ENCODE data around the gene GATB. TPM values are rescaled to one million over a fixed set of nuclear protein-coding genes. Genes with fewer than 3 reads are reported as not detected.

The GATB gene
- total RNA-seq, 1 donor from 2014 or later = 15.7 TPM

GRCh38 chr4:151679231-151679630 is 81.6 kb downstream of the GATB start:
- H3K4me3 ChIP-seq (ENCODE audit: low read length in 3 of 3) = no peak overlapping the region
- H3K36me3 ChIP-seq (ENCODE audit: control insufficient read depth in 3 of 3, insufficient read depth in 3 of 3, low read length in 3 of 3) = peaks cover 0 to 15% (median 0%) of the 10 kb centered on the region in 3 donors
- no peaks in the 10 kb centered on the region for H3K27me3 ChIP-seq (ENCODE audit: control insufficient read depth in 3 of 3, insufficient read depth in 3 of 3, low read length in 3 of 3)
- H3K9me3 ChIP-seq (ENCODE audit: control insufficient read depth in 3 of 3, low read length in 3 of 3) = no peaks in the 10 kb centered on the region
- H3K27ac ChIP-seq (ENCODE audit: low read depth, low read length) = no peak overlapping the region
- no peak overlapping the region for H3K9ac ChIP-seq (ENCODE audit: low read depth in 1 of 3, low read length in 3 of 3)
- peaks cover 2 to 22% (median 5%) of the 10 kb centered on the region in 3 donors for H3K4me1 ChIP-seq (ENCODE audit: control insufficient read depth in 3 of 3, insufficient read depth in 3 of 3, low read length in 3 of 3)

DNA sequence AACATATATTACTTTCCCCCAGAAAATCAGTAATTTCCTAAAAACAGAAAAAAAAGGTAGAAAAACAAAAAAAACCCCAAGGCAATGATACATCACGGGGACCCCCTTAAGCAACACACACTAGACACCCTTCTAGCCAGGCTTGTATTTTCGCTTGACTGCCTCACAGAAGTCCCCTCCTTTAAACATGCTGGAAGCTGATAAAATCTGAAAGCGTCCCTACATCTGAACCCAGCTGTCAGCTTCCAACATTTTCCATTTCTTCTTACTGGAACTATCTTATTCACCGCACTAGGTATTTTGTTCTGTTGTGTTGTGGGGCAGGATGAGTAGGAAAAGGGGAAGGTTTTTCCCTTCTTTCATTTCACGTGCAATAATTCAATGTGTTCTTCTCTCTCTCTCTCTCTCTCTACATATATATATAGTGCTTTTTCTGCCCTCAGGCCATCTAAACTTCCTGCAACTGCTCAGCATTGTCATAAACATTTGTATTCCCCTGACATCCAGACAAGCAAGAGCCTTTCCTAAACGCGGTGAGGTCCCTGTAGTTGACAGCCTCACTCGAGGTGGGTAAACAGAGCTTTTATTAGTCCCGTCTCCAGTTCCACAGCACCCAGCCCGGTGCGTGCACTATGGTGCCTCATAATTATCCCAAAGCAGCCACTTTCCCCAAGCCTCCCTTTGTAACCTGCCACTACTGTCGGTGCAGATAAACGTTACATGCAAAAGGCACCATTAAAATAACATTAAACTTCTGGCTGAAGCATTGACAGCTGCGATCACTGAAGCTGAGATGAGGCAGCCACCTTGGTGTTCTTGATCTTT is 82.5 kb downstream of the GATB start:
- H3K9ac ChIP-seq (ENCODE audit: low read depth in 1 of 3, low read length in 3 of 3) = no peak overlapping the region
- H3K36me3 ChIP-seq (ENCODE audit: control insufficient read depth in 3 of 3, insufficient read depth in 3 of 3, low read length in 3 of 3) = peaks cover 0 to 14% (median 0%) of the 10 kb centered on the region in 3 donors
- no peaks in the 10 kb centered on the region for H3K9me3 ChIP-seq (ENCODE audit: control insufficient read depth in 3 of 3, low read length in 3 of 3)
- no peaks in the 10 kb centered on the region for H3K27me3 ChIP-seq (ENCODE audit: control insufficient read depth in 3 of 3, insufficient read depth in 3 of 3, low read length in 3 of 3)
- no peak overlapping the region for H3K4me3 ChIP-seq (ENCODE audit: low read length in 3 of 3)
- peaks cover 2 to 28% (median 5%) of the 10 kb centered on the region in 3 donors for H3K4me1 ChIP-seq (ENCODE audit: control insufficient read depth in 3 of 3, insufficient read depth in 3 of 3, low read length in 3 of 3)
- H3K27ac ChIP-seq (ENCODE audit: low read depth, low read length) = no peak overlapping the region

- no peak overlapping the region for H3K9ac ChIP-seq (ENCODE audit: low read depth in 1 of 3, low read length in 3 of 3)
- H3K4me3 ChIP-seq (ENCODE audit: low read length in 3 of 3) = no peak overlapping the region
Measured at GRCh38 chr4:151677193-151677592, 83.6 kb downstream of the GATB start.

DNA sequence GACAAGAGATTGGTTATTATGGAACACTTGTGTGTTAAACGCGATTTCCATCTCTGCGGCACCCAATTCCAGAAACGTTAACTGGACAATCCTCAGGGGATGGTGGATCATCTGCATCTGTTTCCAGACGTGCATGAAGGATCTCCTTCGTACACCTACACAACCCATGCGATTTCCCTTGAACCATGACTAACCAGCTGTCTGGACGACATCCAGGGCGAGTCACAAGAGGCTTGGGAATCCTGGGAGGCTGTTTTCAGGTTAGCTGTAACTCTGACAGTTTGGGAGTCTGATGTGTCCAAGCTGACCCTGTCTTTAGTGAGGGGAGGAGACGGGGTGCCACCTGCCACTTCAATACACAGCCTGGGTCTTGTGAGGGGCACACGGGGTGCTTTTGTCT is 84.5 kb downstream of the GATB start:
- Histone ChIP-seq H3K27ac (ENCODE audit: low read depth, low read length) (no peak overlapping the region), H3K9ac (ENCODE audit: low read depth in 1 of 3, low read length in 3 of 3) (no peak overlapping the region), H3K4me1 (ENCODE audit: control insufficient read depth in 3 of 3, insufficient read depth in 3 of 3, low read length in 3 of 3) (peaks cover 2 to 37% (median 11%) of the 10 kb centered on the region in 3 donors), H3K9me3 (ENCODE audit: control insufficient read depth in 3 of 3, low read length in 3 of 3) (no peaks in the 10 kb centered on the region), H3K36me3 (ENCODE audit: control insufficient read depth in 3 of 3, insufficient read depth in 3 of 3, low read length in 3 of 3) (peaks cover 0 to 3% (median 0%) of the 10 kb centered on the region in 3 donors), H3K4me3 (ENCODE audit: low read length in 3 of 3) (no peak overlapping the region), H3K27me3 (ENCODE audit: control insufficient read depth in 3 of 3, insufficient read depth in 3 of 3, low read length in 3 of 3) (no peaks in the 10 kb centered on the region)

More at GRCh38 chr4:151677193-151677592, 83.6 kb downstream of the GATB start:
- peaks cover 2 to 29% (median 5%) of the 10 kb centered on the region in 3 donors for H3K4me1 ChIP-seq (ENCODE audit: control insufficient read depth in 3 of 3, insufficient read depth in 3 of 3, low read length in 3 of 3)
- no peaks in the 10 kb centered on the region for H3K9me3 ChIP-seq (ENCODE audit: control insufficient read depth in 3 of 3, low read length in 3 of 3)
- H3K27ac ChIP-seq (ENCODE audit: low read depth, low read length) = no peak overlapping the region
- H3K27me3 ChIP-seq (ENCODE audit: control insufficient read depth in 3 of 3, insufficient read depth in 3 of 3, low read length in 3 of 3) = no peaks in the 10 kb centered on the region
- peaks cover 0 to 4% (median 0%) of the 10 kb centered on the region in 3 donors for H3K36me3 ChIP-seq (ENCODE audit: control insufficient read depth in 3 of 3, insufficient read depth in 3 of 3, low read length in 3 of 3)

GRCh38 chr4:151675411-151675971 is 85.3 kb downstream of the GATB start:
- Histone ChIP-seq H3K27ac (ENCODE audit: low read depth, low read length) (no peak overlapping the region), H3K27me3 (ENCODE audit: control insufficient read depth in 3 of 3, insufficient read depth in 3 of 3, low read length in 3 of 3) (no peaks in the 10 kb centered on the region), H3K9ac (ENCODE audit: low read depth in 1 of 3, low read length in 3 of 3) (peak overlapping the region in 1 of 3 donors; percentile 40), H3K4me3 (ENCODE audit: low read length in 3 of 3) (no peak overlapping the region), H3K9me3 (ENCODE audit: control insufficient read depth in 3 of 3, low read length in 3 of 3) (no peaks in the 10 kb centered on the region), H3K4me1 (ENCODE audit: control insufficient read depth in 3 of 3, insufficient read depth in 3 of 3, low read length in 3 of 3) (peaks cover 6 to 45% (median 18%) of the 10 kb centered on the region in 3 donors), H3K36me3 (ENCODE audit: control insufficient read depth in 3 of 3, insufficient read depth in 3 of 3, low read length in 3 of 3) (peaks cover 0 to 3% (median 0%) of the 10 kb centered on the region in 3 donors)

DNA sequence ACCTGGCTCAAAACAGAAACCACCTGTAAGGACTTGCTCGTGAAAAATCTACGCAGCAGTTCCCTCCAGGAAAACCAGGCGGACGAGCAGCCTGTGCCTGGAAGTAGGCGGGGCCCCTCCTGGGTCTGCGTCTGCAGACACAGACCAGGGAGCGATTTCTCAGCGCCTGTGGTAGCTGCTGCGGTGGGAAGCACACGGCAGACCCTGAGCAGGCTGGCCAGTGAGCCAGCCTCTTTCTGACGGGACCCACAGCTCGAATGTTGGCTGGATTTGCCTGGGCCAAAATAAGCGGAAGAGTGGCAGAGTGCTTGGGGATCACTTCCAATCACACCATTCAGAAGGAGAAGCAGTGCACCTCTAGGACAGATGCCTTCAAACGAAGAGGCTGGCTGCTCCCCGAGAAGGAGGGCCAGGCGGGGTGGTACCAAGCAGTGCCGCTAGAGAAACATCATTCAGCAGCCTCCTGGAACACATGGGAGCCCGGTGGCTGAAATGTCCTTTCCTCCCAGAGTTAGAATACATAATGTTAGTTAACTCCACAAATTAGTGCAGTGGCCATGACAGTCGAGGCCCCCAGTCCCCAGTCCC is 85.9 kb downstream of the GATB start:
- H3K27me3 ChIP-seq (ENCODE audit: control insufficient read depth in 3 of 3, insufficient read depth in 3 of 3, low read length in 3 of 3) = no peaks in the 10 kb centered on the region
- peak overlapping the region; percentile 35 to 52 (median 52) for H3K4me3 ChIP-seq (ENCODE audit: low read length in 3 of 3)
- H3K9ac ChIP-seq (ENCODE audit: low read depth in 1 of 3, low read length in 3 of 3) = peak overlapping the region; percentile 12 to 62 (median 17)
- H3K27ac ChIP-seq (ENCODE audit: low read depth, low read length) = peak overlapping the region; percentile 2
- peaks cover 6 to 49% (median 20%) of the 10 kb centered on the region in 3 donors for H3K4me1 ChIP-seq (ENCODE audit: control insufficient read depth in 3 of 3, insufficient read depth in 3 of 3, low read length in 3 of 3)
- peaks cover 0 to 3% (median 0%) of the 10 kb centered on the region in 3 donors for H3K36me3 ChIP-seq (ENCODE audit: control insufficient read depth in 3 of 3, insufficient read depth in 3 of 3, low read length in 3 of 3)
- no peaks in the 10 kb centered on the region for H3K9me3 ChIP-seq (ENCODE audit: control insufficient read depth in 3 of 3, low read length in 3 of 3)

DNA sequence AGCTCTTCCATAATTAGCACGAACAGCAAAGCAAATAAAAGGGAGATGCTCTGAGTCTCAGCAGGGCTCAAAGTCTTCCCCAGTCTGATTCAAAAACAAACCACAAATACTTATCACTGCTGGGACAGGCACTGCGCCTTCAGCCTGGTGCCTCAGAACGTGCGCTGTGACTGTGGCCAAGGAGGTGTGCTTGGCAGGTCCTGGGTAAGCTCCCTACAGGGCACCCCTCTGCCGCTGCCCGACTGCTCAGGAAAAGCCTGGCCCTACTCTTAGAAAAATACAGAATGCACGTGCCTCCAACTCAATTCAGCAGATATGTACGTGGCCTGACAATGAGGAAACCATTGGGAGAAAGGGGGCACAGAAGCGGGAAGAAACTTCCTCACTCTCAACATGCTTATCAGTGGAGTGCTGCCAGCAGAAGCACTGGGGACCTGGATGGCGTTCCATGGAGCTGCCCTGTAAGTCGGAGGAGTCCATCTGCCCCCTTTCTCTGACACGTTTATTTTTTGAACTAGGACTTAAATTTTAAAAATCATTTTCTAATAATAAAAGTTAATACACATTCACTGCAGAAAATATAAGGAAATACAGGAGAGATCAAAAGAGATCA is 86.8 kb downstream of the GATB start:
- Histone ChIP-seq H3K27me3 (ENCODE audit: control insufficient read depth in 3 of 3, insufficient read depth in 3 of 3, low read length in 3 of 3) (no peaks in the 10 kb centered on the region), H3K4me1 (ENCODE audit: control insufficient read depth in 3 of 3, insufficient read depth in 3 of 3, low read length in 3 of 3) (peaks cover 6 to 56% (median 25%) of the 10 kb centered on the region in 3 donors), H3K9me3 (ENCODE audit: control insufficient read depth in 3 of 3, low read length in 3 of 3) (no peaks in the 10 kb centered on the region), H3K4me3 (ENCODE audit: low read length in 3 of 3) (no peak overlapping the region), H3K36me3 (ENCODE audit: control insufficient read depth in 3 of 3, insufficient read depth in 3 of 3, low read length in 3 of 3) (peaks cover 0 to 2% (median 0%) of the 10 kb centered on the region in 3 donors), H3K27ac (ENCODE audit: low read depth, low read length) (no peak overlapping the region), H3K9ac (ENCODE audit: low read depth in 1 of 3, low read length in 3 of 3) (no peak overlapping the region)

- Histone ChIP-seq H3K4me1 (ENCODE audit: control insufficient read depth in 3 of 3, insufficient read depth in 3 of 3, low read length in 3 of 3) (peaks cover 12 to 65% (median 34%) of the 10 kb centered on the region in 3 donors), H3K36me3 (ENCODE audit: control insufficient read depth in 3 of 3, insufficient read depth in 3 of 3, low read length in 3 of 3) (peaks cover 0 to 2% (median 0%) of the 10 kb centered on the region in 3 donors), H3K27me3 (ENCODE audit: control insufficient read depth in 3 of 3, insufficient read depth in 3 of 3, low read length in 3 of 3) (no peaks in the 10 kb centered on the region), H3K9ac (ENCODE audit: low read depth in 1 of 3, low read length in 3 of 3) (no peak overlapping the region), H3K4me3 (ENCODE audit: low read length in 3 of 3) (no peak overlapping the region), H3K27ac (ENCODE audit: low read depth, low read length) (no peak overlapping the region), H3K9me3 (ENCODE audit: control insufficient read depth in 3 of 3, low read length in 3 of 3) (no peaks in the 10 kb centered on the region)
Measured at GRCh38 chr4:151672996-151673395, 87.8 kb downstream of the GATB start.

DNA sequence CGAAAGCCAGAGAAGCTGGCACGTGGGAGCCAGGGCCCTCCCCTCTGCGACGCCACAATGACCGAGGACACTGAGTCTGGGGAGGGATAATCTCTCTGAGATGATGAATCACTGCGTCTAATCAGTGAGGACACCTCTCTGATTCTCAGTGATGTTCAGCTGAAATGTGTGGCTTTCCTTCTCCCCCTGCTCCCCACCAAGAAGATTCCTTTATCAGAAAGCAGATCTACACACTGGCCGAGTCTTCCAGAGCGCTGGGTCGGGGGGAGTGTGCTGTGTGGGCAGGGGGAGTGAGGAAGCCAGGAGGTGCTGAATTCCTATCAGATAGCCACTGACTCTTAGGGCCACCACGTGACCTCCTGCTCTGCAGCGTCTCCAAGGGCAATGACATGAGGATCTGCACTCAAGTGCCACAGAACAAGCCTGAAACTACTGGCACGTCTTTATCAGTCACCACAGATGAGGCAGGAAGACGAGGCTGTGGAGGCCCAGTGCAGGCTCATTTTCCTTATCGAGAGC is 89.2 kb downstream of the GATB start:
- Histone ChIP-seq H3K9me3 (ENCODE audit: control insufficient read depth in 3 of 3, low read length in 3 of 3) (no peaks in the 10 kb centered on the region), H3K36me3 (ENCODE audit: control insufficient read depth in 3 of 3, insufficient read depth in 3 of 3, low read length in 3 of 3) (peaks cover 0 to 2% (median 0%) of the 10 kb centered on the region in 3 donors), H3K4me3 (ENCODE audit: low read length in 3 of 3) (no peak overlapping the region), H3K27me3 (ENCODE audit: control insufficient read depth in 3 of 3, insufficient read depth in 3 of 3, low read length in 3 of 3) (no peaks in the 10 kb centered on the region), H3K27ac (ENCODE audit: low read depth, low read length) (peak overlapping the region; percentile 68), H3K4me1 (ENCODE audit: control insufficient read depth in 3 of 3, insufficient read depth in 3 of 3, low read length in 3 of 3) (peaks cover 21 to 78% (median 48%) of the 10 kb centered on the region in 3 donors), H3K9ac (ENCODE audit: low read depth in 1 of 3, low read length in 3 of 3) (no peak overlapping the region)

All from skeletal muscle tissue (tissue), 4 donors.